ENCODE data around the gene ZNF483.

DNA sequence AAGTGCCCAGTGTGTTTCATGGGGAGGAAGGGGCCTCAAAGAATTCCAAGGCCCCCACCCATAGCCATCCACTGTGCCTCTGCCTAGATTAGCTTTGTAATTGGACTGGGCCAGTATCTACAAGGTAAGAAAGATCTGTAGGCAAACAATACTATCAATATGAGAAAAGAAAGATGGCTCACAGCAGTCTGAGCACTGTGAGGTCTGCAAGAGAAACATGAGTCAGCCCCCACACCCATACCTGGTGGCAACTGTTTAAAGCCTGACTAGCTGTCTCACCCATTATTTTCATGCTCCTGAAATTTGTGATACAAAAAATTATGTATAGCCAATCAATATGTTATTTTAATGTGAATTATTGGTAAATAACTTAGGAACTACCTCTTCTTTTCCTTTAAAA is 10.0 kb upstream of the ZNF483 start:
- TF ChIP-seq, protein P1, sequence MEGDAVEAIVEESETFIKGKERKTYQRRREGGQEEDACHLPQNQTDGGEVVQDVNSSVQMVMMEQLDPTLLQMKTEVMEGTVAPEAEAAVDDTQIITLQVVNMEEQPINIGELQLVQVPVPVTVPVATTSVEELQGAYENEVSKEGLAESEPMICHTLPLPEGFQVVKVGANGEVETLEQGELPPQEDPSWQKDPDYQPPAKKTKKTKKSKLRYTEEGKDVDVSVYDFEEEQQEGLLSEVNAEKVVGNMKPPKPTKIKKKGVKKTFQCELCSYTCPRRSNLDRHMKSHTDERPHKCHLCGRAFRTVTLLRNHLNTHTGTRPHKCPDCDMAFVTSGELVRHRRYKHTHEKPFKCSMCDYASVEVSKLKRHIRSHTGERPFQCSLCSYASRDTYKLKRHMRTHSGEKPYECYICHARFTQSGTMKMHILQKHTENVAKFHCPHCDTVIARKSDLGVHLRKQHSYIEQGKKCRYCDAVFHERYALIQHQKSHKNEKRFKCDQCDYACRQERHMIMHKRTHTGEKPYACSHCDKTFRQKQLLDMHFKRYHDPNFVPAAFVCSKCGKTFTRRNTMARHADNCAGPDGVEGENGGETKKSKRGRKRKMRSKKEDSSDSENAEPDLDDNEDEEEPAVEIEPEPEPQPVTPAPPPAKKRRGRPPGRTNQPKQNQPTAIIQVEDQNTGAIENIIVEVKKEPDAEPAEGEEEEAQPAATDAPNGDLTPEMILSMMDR (IDR thresholded peaks at IDR 0.05): no peak
- no peak for TF ChIP-seq POLR2A (IDR thresholded peaks at IDR 0.05)
